B cell (primary cell): ENCODE measurements around the gene TRMT61A. TPM values are rescaled to one million over a fixed set of nuclear protein-coding genes. Genes with fewer than 3 reads are reported as not detected.

ENCODE experiments used
- ATAC-seq: fragments of 200-7000 bp; cut with Tn5 transposase; one replicate; pipeline ENCODE4 v1.10.0; 2021; ENCODE audit warnings: low read depth, mild to moderate bottlenecking, moderate number of reproducible peaks, moderate library complexity
- CTCF ChIA-PET: fragments of 350-600 bp; sonication (Branson Sonifier 250); formaldehyde crosslinking; loops from one replicate; lab custom pipeline; 2021; ENCODE audit warnings: antibody characterized with exemption, inconsistent platforms; lab: Charles Lee
- POLR2A ChIA-PET: fragments of 350-600 bp; sonication (Branson Sonifier 250); formaldehyde crosslinking; loops from one replicate; lab custom pipeline; 2021; ENCODE audit warnings: antibody characterized with exemption; lab: Charles Lee
- DNase-seq: peaks from one replicate; pipeline ENCODE4 v3.0.0; 2013
- H2AFZ ChIP-seq: 2 replicates; pipeline ENCODE4 v1.6.1; 2012; ENCODE audit warnings: mild to moderate bottlenecking, low read depth, low read length; ENCODE audit not compliant: insufficient read depth, poor library complexity, severe bottlenecking
- H3K27ac ChIP-seq, 2 donors: 1 replicate in 1 of 2; 2 replicates in 1 of 2; pipeline ENCODE4 v1.5.1; 2012 to 2013; ENCODE audit warnings: low read length in 2 of 2, mild to moderate bottlenecking in 2 of 2, moderate library complexity in 1 of 2
- H3K27me3 ChIP-seq, 4 experiments: fragments of 200-600 bp in 1 of 4; sonication (generic) in 1 of 4; replicated peaks in 1 of 4; 1 replicate in 2 of 4; 2 replicates in 2 of 4; pipeline versions ENCODE4 v1.6.1 to v1.7.0; 2013 to 2016; ENCODE audit warnings: low read length in 3 of 4, mild to moderate bottlenecking in 2 of 4, mixed read lengths in 1 of 4, moderate library complexity in 1 of 4; ENCODE audit not compliant: insufficient read depth in 4 of 4, control insufficient read depth in 3 of 4; ENCODE audit errors: control extremely low read depth in 1 of 4
- H3K36me3 ChIP-seq, 2 experiments: replicated peaks in 1 of 2; 1 replicate in 1 of 2; 2 replicates in 1 of 2; pipeline versions ENCODE4 v1.6.1 to v1.7.1; 2013; ENCODE audit warnings: low read length in 1 of 2; ENCODE audit not compliant: insufficient read depth in 2 of 2, control insufficient read depth in 1 of 2; ENCODE audit errors: control extremely low read depth in 1 of 2, extremely low read depth in 1 of 2
- H3K4me1 ChIP-seq, 2 donors: fragments of 200-600 bp in 1 of 2; sonication (generic) in 1 of 2; 1 replicate in 1 of 2; 2 replicates in 1 of 2; pipeline versions ENCODE4 v1.5.1 to v1.6.1; 2013 to 2017; ENCODE audit warnings: low read length in 2 of 2; ENCODE audit not compliant: control insufficient read depth in 2 of 2, insufficient read depth in 2 of 2
- H3K4me2 ChIP-seq: replicated peaks from 2 replicates; pipeline ENCODE3; 2012; ENCODE audit warnings: mild to moderate bottlenecking, low read depth, low read length; ENCODE audit not compliant: poor library complexity, severe bottlenecking
- H3K4me3 ChIP-seq, 5 experiments: fragments of 200-600 bp in 1 of 5; sonication (generic) in 1 of 5; 1 replicate in 3 of 5; 2 replicates in 2 of 5; pipeline versions ENCODE4 v1.5.1 to v1.7.0; 2011 to 2016; ENCODE audit warnings: low read length in 4 of 5, mild to moderate bottlenecking in 4 of 5, low read depth in 2 of 5, control low read depth in 1 of 5, moderate library complexity in 1 of 5; ENCODE audit not compliant: insufficient read depth in 1 of 5; ENCODE audit errors: control extremely low read depth in 1 of 5, extremely low read depth in 1 of 5
- H3K79me2 ChIP-seq: fragments of 200-600 bp; sonication (generic); one replicate; pipeline ENCODE4 v1.6.0; 2016; ENCODE audit warnings: low read length; ENCODE audit not compliant: control insufficient read depth, insufficient read depth
- H3K9ac ChIP-seq: fragments of 200-600 bp; sonication (generic); 2 replicates; pipeline ENCODE4 v1.6.1; 2017; ENCODE audit warnings: mild to moderate bottlenecking, low read length, moderate library complexity
- H3K9me3 ChIP-seq, 3 donors: one replicate each; pipeline versions ENCODE4 v1.6.1 to v1.7.1; 2013; ENCODE audit warnings: low read length in 2 of 3; ENCODE audit not compliant: control insufficient read depth in 2 of 3, insufficient read depth in 1 of 3; ENCODE audit errors: control extremely low read depth in 1 of 3
- H4K20me1 ChIP-seq: 2 replicates; pipeline ENCODE4 v1.6.0; 2012; ENCODE audit warnings: mild to moderate bottlenecking, low read length; ENCODE audit not compliant: insufficient read depth, control insufficient read depth, poor library complexity, severe bottlenecking
- H3K27ac Mint-ChIP-seq: one replicate; pipeline ENCODE4 v1.8.0; 2021; ENCODE audit warnings: mixed read lengths
- H3K27me3 Mint-ChIP-seq: one replicate; pipeline ENCODE4 v1.8.0; 2021; ENCODE audit warnings: mixed read lengths
- H3K4me1 Mint-ChIP-seq: one replicate; pipeline ENCODE4 v1.8.0; 2021; ENCODE audit warnings: mixed read lengths
- H3K4me3 Mint-ChIP-seq: one replicate; pipeline ENCODE4 v1.8.0; 2021; ENCODE audit warnings: mixed read lengths
- H3K9me3 Mint-ChIP-seq: one replicate; pipeline ENCODE4 v1.8.0; 2022; ENCODE audit warnings: mixed read lengths; ENCODE audit not compliant: insufficient read depth
- EZH2 ChIP-seq: IDR thresholded peaks from 2 replicates; pipeline ENCODE4 v1.6.1; 2012; ENCODE audit warnings: borderline replicate concordance, low read depth, mild to moderate bottlenecking, moderate library complexity, low read length; ENCODE audit not compliant: insufficient read depth, poor library complexity, severe bottlenecking
- WGBS: methylation state at CpG from one replicate; pipeline ENCODE4 v1.1.5; 2013; ENCODE audit warnings: missing lambda C conversion rate; ENCODE audit not compliant: insufficient coverage; 5-methylcytosine and 5-hydroxymethylcytosine counted together
- intact Hi-C: fragments of 100-400 bp; cut with micrococcal nuclease; formaldehyde crosslinking; loops from one replicate; pipeline ENCODE4 v1.10.0; 2022
- polyA plus RNA-seq: library from polyadenylated mRNA; depleted of rRNA; stranded (reverse); fragments of >200 nt; gene quantifications from 2 replicates; pipeline ENCODE4 v1.2.3, GENCODE V29; 2012
- total RNA-seq, 2 donors: library from RNA; stranded (reverse); fragments of 120-200 nt in 1 of 2; gene quantifications; 1 replicate in 1 of 2; 2 replicates in 1 of 2; pipeline versions ENCODE4 v1.2.3 to v1.2.4, GENCODE V29; 2013 to 2022
- TF ChIP-seq, protein P1 (sequence below): fragments of 200-600 bp; IDR thresholded peaks from one replicate; pipeline ENCODE4 v1.8.0; 2022; ENCODE audit warnings: antibody characterized with exemption, mild to moderate bottlenecking

TRMT61A gene
- total and polyA plus RNA-seq, 2 donors (not counting 1 experiment from before 2014, with no cell fraction given) = 9.5 to 18.4 TPM

DNA sequence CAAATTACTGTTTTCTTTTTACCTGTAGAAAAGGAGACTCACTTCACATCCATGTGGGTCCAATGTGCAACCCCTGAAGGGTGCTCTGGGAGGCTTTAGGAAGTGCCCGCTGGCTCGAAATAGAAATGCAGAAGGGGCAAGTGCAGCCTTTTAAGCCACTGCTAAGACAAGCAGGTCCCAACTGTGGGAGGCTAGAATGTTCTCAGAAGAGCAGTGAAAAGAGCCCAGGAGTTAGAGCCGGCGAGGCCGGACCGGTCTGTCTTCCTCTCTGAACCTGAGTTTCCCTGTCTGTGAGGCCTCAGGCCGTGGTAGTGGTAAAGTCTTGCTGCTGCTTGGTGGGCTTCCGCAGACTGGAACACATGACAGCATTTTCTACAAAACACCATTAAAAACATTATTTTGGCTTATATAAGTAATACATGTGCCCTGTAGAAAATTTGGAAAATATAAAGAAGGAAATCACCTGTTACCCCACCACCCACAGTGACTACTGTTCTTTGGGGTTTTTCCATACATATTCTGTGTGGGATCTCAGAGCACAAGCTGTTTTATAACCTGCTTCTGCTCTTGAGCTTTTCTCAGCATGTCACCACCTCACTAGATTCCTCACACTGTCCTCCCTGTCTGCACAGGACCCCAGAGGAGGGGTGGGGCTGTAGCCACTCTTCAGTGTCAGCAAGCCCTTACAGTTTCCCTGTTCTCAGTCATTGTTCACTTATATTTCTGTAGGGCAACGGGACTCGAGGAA lies 12.4 kb upstream of the TRMT61A start:
- peaks cover 8% of the 10 kb centered on the region for H3K4me1 Mint-ChIP-seq
- Histone ChIP-seq H3K36me3 (no peaks in the 10 kb centered on the region), H3K4me3 (no peak overlapping the region), H3K27me3 (peaks cover 0 to 14% (median 5%) of the 10 kb centered on the region in 4 experiments), H4K20me1 (peaks cover 11% of the 10 kb centered on the region), H3K79me2 (no peaks in the 10 kb centered on the region), H3K27ac (no peak overlapping the region), H3K9me3 (peaks cover 0 to 4% (median 0%) of the 10 kb centered on the region in 3 donors), H3K9ac (no peak overlapping the region), H3K4me1 (peaks cover 14 to 22% of the 10 kb centered on the region in 2 donors), H3K4me2 (no peak overlapping the region), H2AFZ (no peak overlapping the region)
- intact Hi-C loops = no loop called here
- ATAC-seq (no peak), DNase-seq (no peak)
- WGBS = 70% methylated on average over 7 of the region's 10 CpGs
- no peak for TF ChIP-seq EZH2
- TF ChIP-seq, protein P1, sequence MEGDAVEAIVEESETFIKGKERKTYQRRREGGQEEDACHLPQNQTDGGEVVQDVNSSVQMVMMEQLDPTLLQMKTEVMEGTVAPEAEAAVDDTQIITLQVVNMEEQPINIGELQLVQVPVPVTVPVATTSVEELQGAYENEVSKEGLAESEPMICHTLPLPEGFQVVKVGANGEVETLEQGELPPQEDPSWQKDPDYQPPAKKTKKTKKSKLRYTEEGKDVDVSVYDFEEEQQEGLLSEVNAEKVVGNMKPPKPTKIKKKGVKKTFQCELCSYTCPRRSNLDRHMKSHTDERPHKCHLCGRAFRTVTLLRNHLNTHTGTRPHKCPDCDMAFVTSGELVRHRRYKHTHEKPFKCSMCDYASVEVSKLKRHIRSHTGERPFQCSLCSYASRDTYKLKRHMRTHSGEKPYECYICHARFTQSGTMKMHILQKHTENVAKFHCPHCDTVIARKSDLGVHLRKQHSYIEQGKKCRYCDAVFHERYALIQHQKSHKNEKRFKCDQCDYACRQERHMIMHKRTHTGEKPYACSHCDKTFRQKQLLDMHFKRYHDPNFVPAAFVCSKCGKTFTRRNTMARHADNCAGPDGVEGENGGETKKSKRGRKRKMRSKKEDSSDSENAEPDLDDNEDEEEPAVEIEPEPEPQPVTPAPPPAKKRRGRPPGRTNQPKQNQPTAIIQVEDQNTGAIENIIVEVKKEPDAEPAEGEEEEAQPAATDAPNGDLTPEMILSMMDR = no peak
- POLR2A ChIA-PET = no interaction called here
- no peaks in the 10 kb centered on the region for H3K9me3 Mint-ChIP-seq
- no peaks in the 10 kb centered on the region for H3K27me3 Mint-ChIP-seq
- H3K4me3 Mint-ChIP-seq = no peak overlapping the region
- CTCF ChIA-PET = interaction anchor here (0.6 to 6.1 kb wide), 3 partner anchors 12 to 31 kb away, joined by 3 to 128 read pairs (median 42); partner anchors contain the start of gene TRMT61A
- H3K27ac Mint-ChIP-seq = no peak overlapping the region

DNA sequence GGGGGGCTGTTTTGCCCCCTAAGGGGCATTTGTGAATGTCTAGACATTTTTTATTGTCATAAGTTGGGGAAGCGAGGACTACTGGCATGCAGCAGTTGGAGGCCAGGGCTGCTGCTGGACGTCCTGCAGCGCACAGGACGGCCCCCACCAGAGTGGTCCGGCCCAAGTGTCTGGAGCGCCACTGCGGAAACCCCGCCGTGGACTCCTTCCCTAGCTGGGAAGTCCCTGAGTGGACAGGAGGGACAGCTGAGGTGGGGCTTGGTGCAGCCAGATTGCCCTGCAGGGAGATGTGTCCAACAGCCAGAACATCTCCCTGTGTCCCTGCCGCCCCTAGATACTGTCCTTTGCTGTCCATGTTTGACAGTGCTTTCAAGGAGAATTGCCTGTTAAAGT lies 11.8 kb upstream of the TRMT61A start:
- Histone ChIP-seq H3K4me3 (no peak overlapping the region), H2AFZ (no peak overlapping the region), H4K20me1 (peaks cover 11% of the 10 kb centered on the region), H3K79me2 (no peaks in the 10 kb centered on the region), H3K27me3 (peaks cover 0 to 20% (median 6%) of the 10 kb centered on the region in 4 experiments), H3K36me3 (no peaks in the 10 kb centered on the region), H3K4me1 (peaks cover 17 to 26% of the 10 kb centered on the region in 2 donors), H3K9me3 (peaks cover 0 to 4% (median 0%) of the 10 kb centered on the region in 3 donors), H3K27ac (no peak overlapping the region), H3K9ac (no peak overlapping the region), H3K4me2 (no peak overlapping the region)
- H3K9me3 Mint-ChIP-seq = no peaks in the 10 kb centered on the region
- no peak overlapping the region for H3K4me3 Mint-ChIP-seq
- 94% methylated on average over 10 of the region's 10 CpGs for WGBS
- H3K4me1 Mint-ChIP-seq = peaks cover 8% of the 10 kb centered on the region
- DNase-seq = no peak
- TF ChIP-seq, protein P1 = no peak
- TF ChIP-seq EZH2 = no peak
- H3K27ac Mint-ChIP-seq = no peak overlapping the region
- POLR2A ChIA-PET = no interaction called here
- H3K27me3 Mint-ChIP-seq = no peaks in the 10 kb centered on the region
- intact Hi-C loops = no loop called here
- no peak for ATAC-seq
- CTCF ChIA-PET = interaction anchor here (0.7 to 6.1 kb wide), 3 partner anchors 11 to 30 kb away, joined by 3 to 128 read pairs (median 42); partner anchors contain the start of gene TRMT61A
